Keratinocyte (primary cell): ENCODE results near the gene PRELID1. TPM values are rescaled to one million over a fixed set of nuclear protein-coding genes. Genes with fewer than 3 reads are reported as not detected.

Source experiments
- DNase-seq: peaks from one replicate; pipeline ENCODE4 v3.0.0-alpha.2; 2011; ENCODE audit warnings: low read depth, missing footprints, low spot score
- FAIRE-seq: peaks from 2 replicates; lab custom pipeline; 2011; peaks lifted over from hg19 to GRCh38; lab: Jason Lieb, UNC
- H2AFZ ChIP-seq: 2 replicates; pipeline ENCODE4 v1.6.0; 2012; ENCODE audit warnings: low read length, control low read depth, inconsistent platforms; ENCODE audit not compliant: control insufficient read depth
- H3K27ac ChIP-seq: 2 replicates; pipeline ENCODE4 v1.5.1; 2011; ENCODE audit warnings: low read length; ENCODE audit not compliant: control insufficient read depth, insufficient read depth
- H3K27me3 ChIP-seq: 3 replicates; pipeline ENCODE4 v1.6.0; 2011; ENCODE audit warnings: low read length; ENCODE audit not compliant: control insufficient read depth, insufficient read depth; ENCODE audit errors: extremely low read depth
- H3K36me3 ChIP-seq, 2 experiments: 2 replicates in 1 of 2; 3 replicates in 1 of 2; pipeline ENCODE4 v1.5.1; 2011; ENCODE audit warnings: low read length in 2 of 2, mild to moderate bottlenecking in 1 of 2; ENCODE audit not compliant: control insufficient read depth in 2 of 2, insufficient read depth in 2 of 2; ENCODE audit errors: extremely low read depth in 1 of 2
- H3K4me1 ChIP-seq: 3 replicates; pipeline ENCODE4 v1.5.1; 2011; ENCODE audit warnings: low read length; ENCODE audit not compliant: control insufficient read depth, insufficient read depth; ENCODE audit errors: extremely low read depth
- H3K4me2 ChIP-seq: 3 replicates; pipeline ENCODE4 v1.6.0; 2011; ENCODE audit warnings: low read depth, low read length; ENCODE audit not compliant: control insufficient read depth, insufficient read depth; ENCODE audit errors: extremely low read depth
- H3K4me3 ChIP-seq, 3 experiments: fragments of 200-600 bp in 1 of 3; sonication (generic) in 1 of 3; 2 replicates in 2 of 3; 3 replicates in 1 of 3; pipeline ENCODE4 v1.5.1; 2011 to 2016; ENCODE audit warnings: low read length in 3 of 3, mild to moderate bottlenecking in 3 of 3, control low read depth in 2 of 3, inconsistent platforms in 1 of 3, low read depth in 1 of 3, mixed read lengths in 1 of 3, mixed run types in 1 of 3, moderate library complexity in 1 of 3; ENCODE audit not compliant: control insufficient read depth in 2 of 3, insufficient read depth in 2 of 3; ENCODE audit errors: extremely low read depth in 1 of 3
- H3K79me2 ChIP-seq: 2 replicates; pipeline ENCODE4 v1.6.0; 2012; ENCODE audit warnings: low read length; ENCODE audit not compliant: control insufficient read depth, insufficient read depth
- H3K9ac ChIP-seq: 3 replicates; pipeline ENCODE4 v1.6.0; 2011; ENCODE audit warnings: low read length; ENCODE audit not compliant: control insufficient read depth, insufficient read depth; ENCODE audit errors: extremely low read depth
- H3K9me1 ChIP-seq: 3 replicates; pipeline ENCODE4 v1.6.0; 2011; ENCODE audit warnings: low read length; ENCODE audit not compliant: control insufficient read depth, insufficient read depth; ENCODE audit errors: extremely low read depth
- H3K9me3 ChIP-seq: 2 replicates; pipeline ENCODE4 v1.5.1; 2012; ENCODE audit warnings: low read depth, low read length; ENCODE audit not compliant: control insufficient read depth
- H4K20me1 ChIP-seq: 3 replicates; pipeline ENCODE4 v1.6.0; 2011; ENCODE audit warnings: low read length; ENCODE audit not compliant: control insufficient read depth, insufficient read depth; ENCODE audit errors: extremely low read depth
- EZH2 ChIP-seq: IDR thresholded peaks from one replicate; pipeline ENCODE4 v1.6.1; 2012; ENCODE audit warnings: inconsistent platforms, mild to moderate bottlenecking, low read length, moderate library complexity
- dilution Hi-C: fragments of 300-500 bp; cut with MboI; formaldehyde crosslinking; loops from one replicate; pipeline ENCODE4 v1.7.0; 2020; ENCODE audit warnings: low sequenced_read_pairs; ENCODE audit not compliant: extremely low pct_ligation_motif_present
- polyA plus RNA-seq, 5 experiments: library from polyadenylated mRNA; depleted of rRNA in 3 of 5; stranded (reverse) in 3 of 5; stranded (forward) in 1 of 5; unstranded in 1 of 5; fragments of >200 nt; gene quantifications; 1 replicate in 1 of 5; 2 replicates in 3 of 5; 3 replicates in 1 of 5; pipeline versions ENCODE4 v1.2.1 to v1.2.3, GENCODE V29; 2011 to 2012; ENCODE audit warnings: missing spikeins in 2 of 5, low read depth in 1 of 5, low replicate concordance in 1 of 5
- TF ChIP-seq, protein P1 (sequence below), 3 experiments: IDR thresholded peaks in 1 of 3; conservative IDR thresholded peaks in 1 of 3; optimal IDR thresholded peaks in 1 of 3; 2 replicates in 2 of 3; 3 replicates in 1 of 3; pipeline versions ENCODE3 to v1.5.1; 2011; ENCODE audit warnings: low read length in 3 of 3, mild to moderate bottlenecking in 3 of 3, moderate library complexity in 2 of 3, control low read depth in 1 of 3, inconsistent platforms in 1 of 3; ENCODE audit not compliant: insufficient read depth in 2 of 3; ENCODE audit errors: extremely low read depth in 1 of 3

Gene PRELID1
- polyA plus RNA-seq, 1 donor (not counting 4 experiments of a cell fraction or from before 2014, with no cell fraction given), result 245 TPM

DNA sequence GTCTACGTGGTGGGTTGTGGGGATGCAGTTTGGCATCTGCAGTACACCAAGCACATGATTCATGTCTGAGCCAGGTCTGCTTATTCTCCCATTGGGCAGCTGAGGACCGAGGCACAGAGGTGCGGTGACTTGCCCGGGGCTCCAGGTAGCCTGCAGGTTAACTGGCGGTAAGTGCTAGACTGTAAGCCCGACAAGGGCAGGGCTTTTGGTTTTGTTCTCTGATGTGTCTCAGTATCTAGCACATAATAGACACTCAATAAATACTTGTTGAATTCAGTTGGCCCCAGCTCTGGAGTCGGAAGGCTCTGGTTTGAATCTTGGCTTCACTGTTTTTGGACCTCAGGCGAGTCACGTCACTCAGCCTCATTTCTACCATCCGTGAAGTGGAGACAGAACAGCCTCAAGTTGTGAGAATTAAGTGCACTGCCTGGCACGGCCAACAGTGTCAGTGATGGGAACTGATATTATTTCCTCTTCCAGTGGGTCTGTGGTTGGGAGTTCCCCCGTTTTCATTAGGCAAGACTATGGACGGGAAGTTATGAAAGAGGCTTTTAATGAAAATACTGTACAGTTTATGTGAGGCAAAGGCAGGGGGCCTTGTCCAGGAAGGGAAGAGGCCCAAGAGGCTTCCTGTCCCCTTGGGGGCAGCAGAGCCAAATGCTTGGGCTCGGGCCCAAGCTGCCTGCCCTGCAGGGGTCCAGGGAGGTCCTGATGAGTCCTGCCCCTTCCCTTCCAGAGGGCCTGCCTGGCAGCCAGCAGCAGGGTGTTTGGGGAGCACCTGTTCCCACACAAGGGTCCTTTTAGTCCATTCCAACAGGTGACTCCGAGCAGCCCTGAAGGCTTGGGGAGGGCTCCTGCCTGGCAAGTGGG, 3.3 kb downstream of the PRELID1 start:
- Histone ChIP-seq H3K4me1 (peaks cover 37% of the 10 kb centered on the region), H2AFZ (no peak overlapping the region), H3K36me3 (peaks cover 5 to 21% of the 10 kb centered on the region in 2 experiments), H3K4me2 (no peak overlapping the region), H3K27me3 (no peaks in the 10 kb centered on the region), H3K27ac (peak overlapping the region; percentile 21), H3K9me3 (no peaks in the 10 kb centered on the region), H3K9ac (no peak overlapping the region), H4K20me1 (peaks cover 6% of the 10 kb centered on the region), H3K9me1 (no peaks in the 10 kb centered on the region), H3K4me3 (no peak overlapping the region), H3K79me2 (peaks cover 21% of the 10 kb centered on the region)
- no peak for TF ChIP-seq EZH2
- TF ChIP-seq, protein P1, sequence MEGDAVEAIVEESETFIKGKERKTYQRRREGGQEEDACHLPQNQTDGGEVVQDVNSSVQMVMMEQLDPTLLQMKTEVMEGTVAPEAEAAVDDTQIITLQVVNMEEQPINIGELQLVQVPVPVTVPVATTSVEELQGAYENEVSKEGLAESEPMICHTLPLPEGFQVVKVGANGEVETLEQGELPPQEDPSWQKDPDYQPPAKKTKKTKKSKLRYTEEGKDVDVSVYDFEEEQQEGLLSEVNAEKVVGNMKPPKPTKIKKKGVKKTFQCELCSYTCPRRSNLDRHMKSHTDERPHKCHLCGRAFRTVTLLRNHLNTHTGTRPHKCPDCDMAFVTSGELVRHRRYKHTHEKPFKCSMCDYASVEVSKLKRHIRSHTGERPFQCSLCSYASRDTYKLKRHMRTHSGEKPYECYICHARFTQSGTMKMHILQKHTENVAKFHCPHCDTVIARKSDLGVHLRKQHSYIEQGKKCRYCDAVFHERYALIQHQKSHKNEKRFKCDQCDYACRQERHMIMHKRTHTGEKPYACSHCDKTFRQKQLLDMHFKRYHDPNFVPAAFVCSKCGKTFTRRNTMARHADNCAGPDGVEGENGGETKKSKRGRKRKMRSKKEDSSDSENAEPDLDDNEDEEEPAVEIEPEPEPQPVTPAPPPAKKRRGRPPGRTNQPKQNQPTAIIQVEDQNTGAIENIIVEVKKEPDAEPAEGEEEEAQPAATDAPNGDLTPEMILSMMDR (optimal IDR thresholded peaks at IDR 0.05 in 1 of 3, IDR thresholded peaks at IDR 0.05 in 1 of 3, conservative IDR thresholded peaks at IDR 0.05 in 1 of 3; ENCODE audit: extremely low read depth in 1 of 3, insufficient read depth in 2 of 3, low read length in 3 of 3), result no peak
- FAIRE-seq, result no peak
- DNase-seq, result no peak
- dilution Hi-C loops, result no loop called here

- Histone ChIP-seq H3K9ac (no peak overlapping the region), H3K4me2 (no peak overlapping the region), H3K9me1 (no peaks in the 10 kb centered on the region), H2AFZ (no peak overlapping the region), H4K20me1 (peaks cover 3% of the 10 kb centered on the region), H3K27ac (no peak overlapping the region), H3K36me3 (peaks cover 5 to 21% of the 10 kb centered on the region in 2 experiments), H3K79me2 (peaks cover 21% of the 10 kb centered on the region), H3K4me1 (peaks cover 33% of the 10 kb centered on the region), H3K4me3 (no peak overlapping the region), H3K27me3 (no peaks in the 10 kb centered on the region), H3K9me3 (no peaks in the 10 kb centered on the region)
- DNase-seq (no peak), FAIRE-seq (no peak)
- dilution Hi-C loops, result no loop called here
- TF ChIP-seq, protein P1 (optimal IDR thresholded peaks at IDR 0.05 in 1 of 3, IDR thresholded peaks at IDR 0.05 in 1 of 3, conservative IDR thresholded peaks at IDR 0.05 in 1 of 3; ENCODE audit: extremely low read depth in 1 of 3, insufficient read depth in 2 of 3, low read length in 3 of 3), result no peak
- no peak for TF ChIP-seq EZH2
Observed at GRCh38 chr5:177307544-177308363, 4.2 kb downstream of the PRELID1 start.
